ENCODE results near the gene FCRL6. TPM values are rescaled to one million over a fixed set of nuclear protein-coding genes. Genes with fewer than 3 reads are reported as not detected.
A peak's percentile ranks its signal among the peaks of the same experiment; 100 is the strongest.

Gene FCRL6
- total and polyA plus RNA-seq, 4 experiments from 2014 or later = 0.20 to 0.78 (median 0.48) TPM

DNA sequence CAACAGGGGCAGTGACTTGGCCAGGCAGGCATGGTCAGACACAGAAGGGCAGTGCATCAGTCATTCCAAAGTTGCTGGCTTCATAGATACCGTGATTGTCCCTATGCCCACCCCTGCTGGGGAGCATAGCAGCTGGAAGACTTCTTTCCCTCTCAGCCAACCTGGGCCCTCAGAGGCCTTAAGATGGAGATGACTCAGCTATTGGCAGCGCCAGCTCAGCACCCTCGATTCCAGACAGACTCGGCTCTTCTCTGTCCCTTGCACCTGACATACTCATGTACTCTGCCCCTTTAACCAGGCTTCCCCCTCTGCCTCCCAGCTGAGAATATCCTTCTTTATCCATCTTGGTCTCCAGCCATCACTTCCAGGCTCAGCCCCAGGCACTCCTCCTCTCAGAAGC lies 41.3 kb downstream of the FCRL6 start:
- Mint-ChIP-seq H3K9me3 (no peaks in the 10 kb centered on the region), H3K4me1 (peaks cover 0 to 9% (median under 1%) of the 10 kb centered on the region in 4 donors), H3K27me3 (peaks cover 0 to 2% of the 10 kb centered on the region in 2 donors), H3K27ac (no peak overlapping the region), H3K4me3 (no peak overlapping the region), H3K36me3 (peaks cover 0 to 3% of the 10 kb centered on the region in 2 donors)
- no peak overlapping the region for H3K27ac ChIP-seq (ENCODE audit: low read depth, low read length)
- DNase-seq = no peak
- CTCF ChIA-PET (ENCODE audit: partially characterized antibody) = no interaction called here
- intact Hi-C loops (cut with micrococcal nuclease) = no loop called here
- no peak overlapping the region for H3K4me3 ChIP-seq (ENCODE audit: low read length in 2 of 2)
- no peaks in the 10 kb centered on the region for H3K4me1 ChIP-seq (ENCODE audit: insufficient read depth, low read length)
- no peaks in the 10 kb centered on the region for H3K36me3 ChIP-seq (ENCODE audit: insufficient read depth, low read length)
- H3K27me3 ChIP-seq (ENCODE audit: insufficient read depth, low read length) = no peaks in the 10 kb centered on the region
- H3K9me3 ChIP-seq (ENCODE audit: control insufficient read depth in 1 of 2, low read length in 2 of 2) = no peaks in the 10 kb centered on the region
- POLR2A ChIA-PET (ENCODE audit: partially characterized antibody) = no interaction called here

DNA sequence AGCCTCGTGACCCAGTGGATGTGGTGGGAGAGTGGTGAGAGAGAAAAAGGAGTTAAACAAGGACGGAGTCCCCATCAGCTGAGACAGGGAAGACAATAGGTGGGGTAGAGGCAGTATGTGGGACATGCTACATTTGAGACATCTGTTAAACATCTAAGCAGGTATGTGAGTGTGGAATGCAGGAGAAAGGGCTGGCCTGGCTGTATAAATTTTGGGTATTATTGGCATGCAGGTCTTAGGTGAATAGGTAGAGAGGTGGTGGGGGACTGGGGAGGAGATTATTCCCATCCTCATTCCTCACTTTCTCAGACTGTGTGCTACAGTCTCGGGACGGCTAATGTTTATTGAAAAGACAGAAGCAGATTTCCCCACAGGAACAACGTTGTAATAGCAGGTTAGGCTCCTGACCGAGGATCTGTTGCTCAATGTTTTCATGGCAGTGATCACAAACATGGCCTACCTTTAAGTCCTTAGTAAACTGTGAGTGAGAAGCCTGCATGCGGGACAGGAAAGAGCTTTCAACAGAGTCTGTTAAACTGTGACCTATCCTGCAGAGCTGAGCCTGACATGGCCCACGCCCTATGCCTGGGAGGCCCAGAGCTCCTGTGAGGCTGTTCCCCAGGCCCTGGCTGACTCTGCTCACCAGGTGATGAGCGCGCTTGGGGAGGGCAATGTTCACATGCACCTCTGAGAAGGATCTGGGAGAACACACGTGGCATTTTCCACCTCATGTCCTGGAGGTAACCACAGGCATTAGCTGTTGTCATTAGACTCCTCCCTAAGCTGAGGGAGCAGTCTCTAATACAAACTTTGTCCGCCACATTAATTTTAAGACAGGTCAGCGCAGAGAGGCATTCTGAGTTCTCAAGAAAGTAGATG lies 43.8 kb downstream of the FCRL6 start:
- no peaks in the 10 kb centered on the region for H3K36me3 ChIP-seq (ENCODE audit: insufficient read depth, low read length)
- intact Hi-C loops (cut with micrococcal nuclease) = no loop called here
- no peaks in the 10 kb centered on the region for H3K9me3 ChIP-seq (ENCODE audit: control insufficient read depth in 1 of 2, low read length in 2 of 2)
- CTCF ChIA-PET (ENCODE audit: partially characterized antibody) = no interaction called here
- H3K36me3 Mint-ChIP-seq = peaks cover 0 to 3% of the 10 kb centered on the region in 2 donors
- no peaks in the 10 kb centered on the region for H3K9me3 Mint-ChIP-seq
- H3K27ac ChIP-seq (ENCODE audit: low read depth, low read length) = no peak overlapping the region
- no peaks in the 10 kb centered on the region for H3K4me1 ChIP-seq (ENCODE audit: insufficient read depth, low read length)
- DNase-seq = no peak
- no peak overlapping the region for H3K4me3 ChIP-seq (ENCODE audit: low read length in 2 of 2)
- no peak overlapping the region for H3K4me3 Mint-ChIP-seq
- H3K27me3 Mint-ChIP-seq = peaks cover 0 to 2% of the 10 kb centered on the region in 2 donors
- no peaks in the 10 kb centered on the region for H3K27me3 ChIP-seq (ENCODE audit: insufficient read depth, low read length)
- peaks cover 0 to 5% (median 2%) of the 10 kb centered on the region in 4 donors for H3K4me1 Mint-ChIP-seq
- H3K27ac Mint-ChIP-seq = no peak overlapping the region
- POLR2A ChIA-PET (ENCODE audit: partially characterized antibody) = no interaction called here

DNA sequence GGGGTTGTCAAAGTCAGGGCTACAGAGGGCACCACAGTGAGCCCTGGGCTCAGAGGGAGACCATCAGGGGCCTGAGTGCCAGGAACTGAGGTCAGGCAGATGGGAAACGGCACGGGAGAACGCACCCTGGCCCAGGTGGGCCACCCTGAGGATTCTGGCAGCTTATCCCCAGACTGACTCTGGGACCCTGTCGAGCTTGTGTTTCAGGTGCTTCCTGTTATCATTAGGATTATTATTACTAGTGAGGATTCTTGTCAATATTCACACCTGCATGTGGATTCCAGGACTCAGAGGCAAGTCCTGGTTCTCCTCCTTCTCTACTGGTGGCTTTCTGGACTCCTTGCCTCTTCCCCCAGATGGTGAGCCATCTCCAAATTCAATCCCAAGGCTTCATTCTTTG lies 45.1 kb downstream of the FCRL6 start:
- Mint-ChIP-seq H3K36me3 (peaks cover 0 to 3% of the 10 kb centered on the region in 2 donors), H3K9me3 (peaks cover 0 to 2% (median 0%) of the 10 kb centered on the region in 8 donors), H3K27ac (no peak overlapping the region), H3K27me3 (peaks cover 0 to 2% of the 10 kb centered on the region in 2 donors), H3K4me1 (peaks cover 0 to 5% (median 2%) of the 10 kb centered on the region in 4 donors), H3K4me3 (no peak overlapping the region)
- Histone ChIP-seq H3K27ac (ENCODE audit: low read depth, low read length) (no peak overlapping the region), H3K9me3 (ENCODE audit: control insufficient read depth in 1 of 2, low read length in 2 of 2) (no peaks in the 10 kb centered on the region), H3K4me3 (ENCODE audit: low read length in 2 of 2) (no peak overlapping the region), H3K4me1 (ENCODE audit: insufficient read depth, low read length) (no peaks in the 10 kb centered on the region), H3K36me3 (ENCODE audit: insufficient read depth, low read length) (no peaks in the 10 kb centered on the region), H3K27me3 (ENCODE audit: insufficient read depth, low read length) (no peaks in the 10 kb centered on the region)
- DNase-seq = no peak
- POLR2A ChIA-PET (ENCODE audit: partially characterized antibody) = no interaction called here
- CTCF ChIA-PET (ENCODE audit: partially characterized antibody) = interaction anchor here (1.9 kb wide), 1 partner anchor 49 kb away, joined by 4 read pairs; no protein-coding TSS in a partner anchor
- intact Hi-C loops (cut with micrococcal nuclease) = no loop called here

DNA sequence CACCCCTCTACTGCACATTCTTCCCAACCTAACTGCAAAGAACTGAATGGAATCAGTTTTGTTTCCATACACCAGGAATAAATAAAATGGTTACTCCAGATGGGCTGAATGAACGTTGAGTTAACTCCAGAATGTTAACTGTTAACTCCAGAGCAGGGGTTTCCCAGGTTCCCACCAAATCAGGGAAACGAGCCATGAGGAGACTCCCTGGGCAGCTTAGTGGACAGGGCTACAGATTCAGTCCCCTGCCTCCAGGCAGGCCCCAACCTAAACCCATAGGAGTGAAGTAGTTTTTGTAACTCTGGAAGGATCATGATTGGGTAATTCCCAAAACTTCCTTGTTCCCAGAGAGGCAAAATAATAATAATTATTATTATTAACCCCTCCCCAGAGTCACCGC lies 46.2 kb downstream of the FCRL6 start:
- H3K27me3 ChIP-seq (ENCODE audit: insufficient read depth, low read length) = no peaks in the 10 kb centered on the region
- peaks cover 0 to 6% (median 4%) of the 10 kb centered on the region in 4 donors for H3K4me1 Mint-ChIP-seq
- peaks cover 0 to 2% (median 0%) of the 10 kb centered on the region in 8 donors for H3K9me3 Mint-ChIP-seq
- H3K4me3 ChIP-seq (ENCODE audit: low read length in 2 of 2) = no peak overlapping the region
- no peaks in the 10 kb centered on the region for H3K4me1 ChIP-seq (ENCODE audit: insufficient read depth, low read length)
- POLR2A ChIA-PET (ENCODE audit: partially characterized antibody) = no interaction called here
- no peaks in the 10 kb centered on the region for H3K9me3 ChIP-seq (ENCODE audit: control insufficient read depth in 1 of 2, low read length in 2 of 2)
- H3K4me3 Mint-ChIP-seq = no peak overlapping the region
- CTCF ChIA-PET (ENCODE audit: partially characterized antibody) = interaction anchor here (1.9 kb wide), 1 partner anchor 50 kb away, joined by 4 read pairs; no protein-coding TSS in a partner anchor
- no peak for DNase-seq
- intact Hi-C loops (cut with micrococcal nuclease) = no loop called here
- H3K27ac Mint-ChIP-seq = no peak overlapping the region
- H3K36me3 Mint-ChIP-seq = peaks cover 0 to 3% of the 10 kb centered on the region in 2 donors
- H3K27me3 Mint-ChIP-seq = peaks cover 0 to 2% of the 10 kb centered on the region in 2 donors
- no peaks in the 10 kb centered on the region for H3K36me3 ChIP-seq (ENCODE audit: insufficient read depth, low read length)
- no peak overlapping the region for H3K27ac ChIP-seq (ENCODE audit: low read depth, low read length)

DNA sequence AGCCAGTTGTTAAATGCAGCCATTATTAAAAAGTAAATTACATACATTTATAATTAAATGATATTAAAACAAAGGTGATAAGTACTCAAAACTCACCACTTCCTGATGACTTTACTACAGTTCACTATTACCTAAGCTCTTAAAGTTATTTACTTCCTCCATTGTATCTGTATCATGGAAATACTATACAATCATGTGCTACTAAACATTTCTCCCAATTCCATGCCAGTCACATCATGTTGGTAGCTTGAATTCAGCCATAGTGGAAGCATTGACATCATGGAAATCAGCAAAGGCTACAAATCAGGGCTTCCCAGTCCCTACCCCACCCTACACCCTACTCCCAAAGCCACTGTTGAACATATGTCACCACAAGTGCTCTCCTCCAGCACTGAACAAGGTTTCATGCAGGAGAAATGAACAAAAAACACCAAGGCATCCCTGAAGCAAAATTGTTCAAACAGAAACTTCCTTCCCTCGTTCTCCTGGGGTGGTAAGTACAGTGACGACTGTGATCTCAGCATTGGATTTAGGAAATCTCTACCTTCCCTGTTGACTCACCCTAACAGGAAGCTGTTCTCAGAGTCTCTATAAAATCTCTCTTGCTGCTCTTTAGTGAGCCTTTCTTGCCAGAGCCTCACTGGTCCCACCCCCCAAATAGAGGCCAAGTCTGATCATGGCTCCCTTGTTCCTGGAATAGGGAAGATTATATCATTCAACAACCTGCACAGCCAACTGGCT lies 47.6 kb downstream of the FCRL6 start:
- H3K9me3 Mint-ChIP-seq = peaks cover 0 to 2% (median 0%) of the 10 kb centered on the region in 8 donors

DNA sequence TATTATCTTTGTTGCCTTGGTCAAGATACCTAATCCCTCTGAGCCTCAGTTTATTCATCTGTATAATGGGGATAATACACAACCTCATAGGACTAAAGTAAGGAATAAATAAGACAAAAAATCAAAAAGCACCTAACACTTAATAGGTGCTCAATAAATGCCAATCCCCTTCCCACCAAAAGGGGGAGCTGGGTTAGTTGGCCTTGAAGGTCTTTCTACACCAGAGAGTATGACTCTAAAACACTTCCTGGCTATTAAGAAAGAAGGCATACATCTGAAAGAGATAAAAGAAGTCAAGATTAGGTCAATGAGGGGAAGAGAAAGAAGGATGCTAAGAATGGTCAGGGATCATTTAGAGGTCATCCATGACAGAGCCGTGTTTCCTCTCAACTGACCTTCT lies 49.2 kb downstream of the FCRL6 start:
- peaks cover 14% of the 10 kb centered on the region for H3K4me1 ChIP-seq (ENCODE audit: insufficient read depth, low read length)
- ChIA-PET CTCF (ENCODE audit: partially characterized antibody) (interaction anchor here (1.1 to 3.4 kb wide), 5 partner anchors 10 to 53 kb away, joined by 5 to 29 read pairs (median 6); no protein-coding TSS in a partner anchor), POLR2A (ENCODE audit: partially characterized antibody) (interaction anchor here (5.3 to 5.6 kb wide), 2 partner anchors 24 to 72 kb away, joined by 22 to 40 read pairs; partner anchors contain the start of genes SLAMF8 and TAGLN2)
- intact Hi-C loops (cut with micrococcal nuclease) = loop anchor here (5.0 kb wide), 2 partner anchors 41 to 71 kb away; no protein-coding TSS in a partner anchor
- H3K27ac Mint-ChIP-seq = peak overlapping the region in 4 of 7 donors; percentile 14 to 67 (median 58)
- H3K27ac ChIP-seq (ENCODE audit: low read depth, low read length) = no peak overlapping the region
- H3K4me3 ChIP-seq (ENCODE audit: low read length in 2 of 2) = no peak overlapping the region
- peaks cover 9 to 20% (median 16%) of the 10 kb centered on the region in 4 donors for H3K4me1 Mint-ChIP-seq
- peaks cover 0 to 2% of the 10 kb centered on the region in 2 donors for H3K27me3 Mint-ChIP-seq
- peaks cover 0 to 2% (median 0%) of the 10 kb centered on the region in 8 donors for H3K9me3 Mint-ChIP-seq
- no peak for DNase-seq
- no peaks in the 10 kb centered on the region for H3K27me3 ChIP-seq (ENCODE audit: insufficient read depth, low read length)
- peaks cover 1 to 3% of the 10 kb centered on the region in 2 donors for H3K36me3 Mint-ChIP-seq
- no peaks in the 10 kb centered on the region for H3K9me3 ChIP-seq (ENCODE audit: control insufficient read depth in 1 of 2, low read length in 2 of 2)
- no peak overlapping the region for H3K4me3 Mint-ChIP-seq
- H3K36me3 ChIP-seq (ENCODE audit: insufficient read depth, low read length) = no peaks in the 10 kb centered on the region

More for the DNA sequence above, 47.6 kb downstream of the FCRL6 start:
- H3K4me1 Mint-ChIP-seq = peaks cover 6 to 13% (median 12%) of the 10 kb centered on the region in 4 donors
- DNase-seq = no peak
- H3K4me3 Mint-ChIP-seq = no peak overlapping the region
- H3K27me3 ChIP-seq (ENCODE audit: insufficient read depth, low read length) = no peaks in the 10 kb centered on the region
- no peak overlapping the region for H3K27ac Mint-ChIP-seq
- peaks cover 0 to 3% of the 10 kb centered on the region in 2 donors for H3K36me3 Mint-ChIP-seq
- peaks cover 0 to 2% of the 10 kb centered on the region in 2 donors for H3K27me3 Mint-ChIP-seq
- H3K36me3 ChIP-seq (ENCODE audit: insufficient read depth, low read length) = no peaks in the 10 kb centered on the region
- intact Hi-C loops (cut with micrococcal nuclease) = loop anchor here (5.0 kb wide), 2 partner anchors 43 to 73 kb away; no protein-coding TSS in a partner anchor
- peaks cover 7% of the 10 kb centered on the region for H3K4me1 ChIP-seq (ENCODE audit: insufficient read depth, low read length)
- no peak overlapping the region for H3K27ac ChIP-seq (ENCODE audit: low read depth, low read length)
- ChIA-PET CTCF (ENCODE audit: partially characterized antibody) (interaction anchor here (0.9 to 2.5 kb wide), 3 partner anchors 42 to 51 kb away, joined by 3 to 9 read pairs (median 6); no protein-coding TSS in a partner anchor), POLR2A (ENCODE audit: partially characterized antibody) (no interaction called here)
- H3K9me3 ChIP-seq (ENCODE audit: control insufficient read depth in 1 of 2, low read length in 2 of 2) = no peaks in the 10 kb centered on the region
- H3K4me3 ChIP-seq (ENCODE audit: low read length in 2 of 2) = no peak overlapping the region

Data from CD4-positive, alpha-beta memory T cell (primary cell).